Stomach (tissue), 4 donors: ENCODE measurements around the gene SEL1L2.

Source experiments
- CTCF ChIP-seq, 7 experiments: fragments of 450-650 bp in 4 of 7; fragments of 200-600 bp in 3 of 7; sonication (generic) in 3 of 7; IDR thresholded peaks; one replicate each; pipeline ENCODE4 v1.5.1; 2016 to 2019; ENCODE audit warnings: antibody characterized with exemption in 7 of 7, control low read depth in 2 of 7, mild to moderate bottlenecking in 1 of 7
- POLR2A ChIP-seq, 4 donors: fragments of 450-650 bp; IDR thresholded peaks; one replicate each; pipeline ENCODE4 v1.6.1; 2016; ENCODE audit warnings: antibody characterized with exemption in 4 of 4, control low read depth in 2 of 4, mild to moderate bottlenecking in 1 of 4, moderate library complexity in 1 of 4
- POLR2AphosphoS5 ChIP-seq, 3 donors: sonication (generic); formaldehyde crosslinking; IDR thresholded peaks; one replicate each; pipeline ENCODE4 v1.6.1; 2016; ENCODE audit warnings: antibody characterized with exemption in 3 of 3

GRCh38 chr20:13858439-13858838, 132.0 kb downstream of the SEL1L2 start:
- TF ChIP-seq POLR2A (IDR thresholded peaks at IDR 0.05) (no peak), CTCF (IDR thresholded peaks at IDR 0.05) (no peak), POLR2AphosphoS5 (IDR thresholded peaks at IDR 0.05) (no peak)
